Astrocyte of the cerebellum (primary cell): ENCODE measurements around the gene IL21.

Experiments used
- DNase-seq: peaks from one replicate; pipeline ENCODE4 v3.0.0-alpha.2; 2011; ENCODE audit warnings: low read depth
- H3K4me3 ChIP-seq: 2 replicates; pipeline ENCODE4 v1.5.1; 2011; ENCODE audit warnings: mild to moderate bottlenecking, low read depth, low read length, moderate library complexity
- in situ Hi-C: cut with HindIII; loops from 2 replicates; pipeline ENCODE4 v1.10.0; 2017; ENCODE audit warnings: low sequenced_read_pairs
- TF ChIP-seq, protein P1 (sequence below): IDR thresholded peaks from 2 replicates; pipeline ENCODE4 v1.5.1; 2012; ENCODE audit warnings: low read length, low read depth, moderate library complexity, mild to moderate bottlenecking; ENCODE audit errors: missing control alignments

The IL21 gene

DNA sequence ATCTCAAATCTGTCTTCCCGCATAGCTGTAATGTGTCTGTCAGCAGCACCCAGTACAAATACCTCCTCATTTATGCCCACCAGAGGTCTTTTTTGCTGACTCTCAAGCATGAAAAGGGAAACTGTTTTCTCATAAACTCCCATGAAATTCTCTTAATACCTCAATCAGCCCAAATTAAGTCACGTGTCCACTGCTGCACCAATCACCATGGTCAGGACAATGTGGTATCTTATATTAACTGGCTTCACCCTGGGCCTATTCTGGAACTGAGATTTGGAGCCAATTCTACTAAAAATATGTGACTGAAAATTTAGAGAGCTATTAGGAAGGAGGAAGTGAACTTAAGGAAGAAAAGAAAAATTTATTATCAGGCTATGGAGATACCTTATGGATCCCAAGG lies 58.4 kb downstream of the IL21 start:
- no peak for DNase-seq
- TF ChIP-seq, protein P1, sequence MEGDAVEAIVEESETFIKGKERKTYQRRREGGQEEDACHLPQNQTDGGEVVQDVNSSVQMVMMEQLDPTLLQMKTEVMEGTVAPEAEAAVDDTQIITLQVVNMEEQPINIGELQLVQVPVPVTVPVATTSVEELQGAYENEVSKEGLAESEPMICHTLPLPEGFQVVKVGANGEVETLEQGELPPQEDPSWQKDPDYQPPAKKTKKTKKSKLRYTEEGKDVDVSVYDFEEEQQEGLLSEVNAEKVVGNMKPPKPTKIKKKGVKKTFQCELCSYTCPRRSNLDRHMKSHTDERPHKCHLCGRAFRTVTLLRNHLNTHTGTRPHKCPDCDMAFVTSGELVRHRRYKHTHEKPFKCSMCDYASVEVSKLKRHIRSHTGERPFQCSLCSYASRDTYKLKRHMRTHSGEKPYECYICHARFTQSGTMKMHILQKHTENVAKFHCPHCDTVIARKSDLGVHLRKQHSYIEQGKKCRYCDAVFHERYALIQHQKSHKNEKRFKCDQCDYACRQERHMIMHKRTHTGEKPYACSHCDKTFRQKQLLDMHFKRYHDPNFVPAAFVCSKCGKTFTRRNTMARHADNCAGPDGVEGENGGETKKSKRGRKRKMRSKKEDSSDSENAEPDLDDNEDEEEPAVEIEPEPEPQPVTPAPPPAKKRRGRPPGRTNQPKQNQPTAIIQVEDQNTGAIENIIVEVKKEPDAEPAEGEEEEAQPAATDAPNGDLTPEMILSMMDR = no peak
- in situ Hi-C loops = no loop called here
- no peak overlapping the region for H3K4me3 ChIP-seq
